Measurements from ENCODE around the gene CDH12.

GRCh38 chr5:22631683-22632082 lies 221.5 kb downstream of the CDH12 start:
- TF ChIP-seq CTCF (IDR thresholded peaks at IDR 0.05; ENCODE audit: low read length): no peak
- TF ChIP-seq EZH2 (IDR thresholded peaks at IDR 0.05; ENCODE audit: borderline replicate concordance, low read length): no peak

All from OCI-LY1 (cell line).